ENCODE measurements around the gene UTP4. TPM values are rescaled to one million over a fixed set of nuclear protein-coding genes. Genes with fewer than 3 reads are reported as not detected.
A peak's percentile ranks its signal among the peaks of the same experiment; 100 is the strongest.

Gene UTP4
- total RNA-seq, 1 donor from 2014 or later, result 51.9 TPM

- peaks cover 4% of the 10 kb centered on the region for H3K36me3 Mint-ChIP-seq
- TF ChIP-seq CTCF (conservative IDR thresholded peaks at IDR 0.05), result no peak
- peaks cover 39% of the 10 kb centered on the region for H3K4me1 Mint-ChIP-seq (ENCODE audit: unreplicated experiment)
- DNase-seq (ENCODE audit: extremely low spot score, unreplicated experiment), result no peak
- no peak overlapping the region for H3K27ac Mint-ChIP-seq
- no peaks in the 10 kb centered on the region for H3K9me3 Mint-ChIP-seq
- no peaks in the 10 kb centered on the region for H3K27me3 Mint-ChIP-seq
- no peak overlapping the region for H3K4me3 Mint-ChIP-seq
Observed at GRCh38 chr16:69201787-69202186, 69.3 kb downstream of the UTP4 start.

GRCh38 chr16:69204172-69204571 lies 71.7 kb downstream of the UTP4 start:
- H3K4me3 Mint-ChIP-seq, result no peak overlapping the region
- H3K9me3 Mint-ChIP-seq, result no peaks in the 10 kb centered on the region
- no peaks in the 10 kb centered on the region for H3K27me3 Mint-ChIP-seq
- H3K36me3 Mint-ChIP-seq, result peaks cover 4% of the 10 kb centered on the region
- no peak for TF ChIP-seq CTCF (conservative IDR thresholded peaks at IDR 0.05)
- DNase-seq (ENCODE audit: extremely low spot score, unreplicated experiment), result no peak
- H3K4me1 Mint-ChIP-seq (ENCODE audit: unreplicated experiment), result peaks cover 29% of the 10 kb centered on the region
- H3K27ac Mint-ChIP-seq, result no peak overlapping the region

- TF ChIP-seq CTCF (conservative IDR thresholded peaks at IDR 0.05), result no peak
- peaks cover 11% of the 10 kb centered on the region for H3K36me3 Mint-ChIP-seq
- H3K4me3 Mint-ChIP-seq, result no peak overlapping the region
- H3K27ac Mint-ChIP-seq, result no peak overlapping the region
- no peak for DNase-seq (ENCODE audit: extremely low spot score, unreplicated experiment)
- no peaks in the 10 kb centered on the region for H3K9me3 Mint-ChIP-seq
- H3K27me3 Mint-ChIP-seq, result no peaks in the 10 kb centered on the region
- peaks cover 1% of the 10 kb centered on the region for H3K4me1 Mint-ChIP-seq (ENCODE audit: unreplicated experiment)
Observed at GRCh38 chr16:69209735-69210134, 77.3 kb downstream of the UTP4 start.

GRCh38 chr16:69217433-69217832 lies 85.0 kb downstream of the UTP4 start:
- Mint-ChIP-seq H3K4me1 (ENCODE audit: unreplicated experiment) (peaks cover 16% of the 10 kb centered on the region), H3K9me3 (no peaks in the 10 kb centered on the region), H3K36me3 (no peaks in the 10 kb centered on the region), H3K27ac (peak overlapping the region; percentile 3), H3K4me3 (no peak overlapping the region), H3K27me3 (no peaks in the 10 kb centered on the region)
- no peak for TF ChIP-seq CTCF (conservative IDR thresholded peaks at IDR 0.05)
- DNase-seq (ENCODE audit: extremely low spot score, unreplicated experiment), result no peak

Other genes with a start within 250 kb of the UTP4 start
- 1.5 and 3.7 TPM in 2 replicates for gene HAS3, start 27.0 kb upstream of the UTP4 start, total RNA-seq (ENCODE audit: low replicate concordance)
- 101 and 131 TPM in 2 replicates for gene CHTF8, start 61 bp upstream of the UTP4 start, total RNA-seq (ENCODE audit: low replicate concordance)
- 20.9 and 22.2 TPM in 2 replicates for gene SNTB2, start 54.5 kb downstream of the UTP4 start, total RNA-seq (ENCODE audit: low replicate concordance)
- 23.2 and 31.2 TPM in 2 replicates for gene VPS4A, start 178.7 kb downstream of the UTP4 start, total RNA-seq (ENCODE audit: low replicate concordance)
- 14.6 and 19.0 TPM in 2 replicates for gene PDF, start 197.9 kb downstream of the UTP4 start, total RNA-seq (ENCODE audit: low replicate concordance)
- 42.5 and 57.3 TPM in 2 replicates for gene COG8, start 206.9 kb downstream of the UTP4 start, total RNA-seq (ENCODE audit: low replicate concordance)
- gene NIP7, start 207.1 kb downstream of the UTP4 start, total RNA-seq (ENCODE audit: low replicate concordance), result 30.2 and 33.2 TPM in 2 replicates
- gene TMED6, start 219.1 kb downstream of the UTP4 start, total RNA-seq (ENCODE audit: low replicate concordance), result 1.7 and 5.3 TPM in 2 replicates

Measured in type B pancreatic cell (in vitro differentiated cells).